IMR-90 (cell line): Measurements from ENCODE around the gene CD5L. TPM values are rescaled to one million over a fixed set of nuclear protein-coding genes. Genes with fewer than 3 reads are reported as not detected.

ENCODE experiments used
- ATAC-seq: fragments of 200-7000 bp; cut with Tn5 transposase; 2 replicates; pipeline ENCODE4 v1.9.1; 2020; ENCODE audit warnings: low read depth, mild to moderate bottlenecking, moderate library complexity
- BruUV-seq: library from RNA; stranded (reverse); fragments of 400-500 nt; replicated peaks from 2 replicates; lab custom pipeline; 2021; lab: Mats Ljungman, UMichigan
- CTCF ChIA-PET: fragments of 300-600 bp; formaldehyde crosslinking; extraction: SDS; loops from one replicate; lab custom pipeline; 2021; ENCODE audit warnings: antibody characterized with exemption; lab: Yijun Ruan, JAX
- POLR2A ChIA-PET: fragments of 300-600 bp; sonication (Branson Sonifier 250); formaldehyde crosslinking; loops from one replicate; lab custom pipeline; 2022; ENCODE audit warnings: antibody characterized with exemption; ENCODE audit not compliant: unreplicated experiment; lab: Charles Lee
- DNase-seq: peaks from one replicate; pipeline ENCODE4 v3.0.0; 2013
- H2AFZ ChIP-seq: replicated peaks from 2 replicates; pipeline ENCODE3; 2013; ENCODE audit warnings: low read length, mild to moderate bottlenecking; ENCODE audit not compliant: poor library complexity
- H2AK5ac ChIP-seq: 2 replicates; pipeline ENCODE4 v1.6.1; 2013; ENCODE audit warnings: low read depth, low read length, inconsistent platforms
- H2AK9ac ChIP-seq: replicated peaks from 2 replicates; pipeline ENCODE3; 2013; ENCODE audit warnings: mild to moderate bottlenecking, low read depth, low read length, moderate library complexity; ENCODE audit not compliant: poor library complexity
- H2BK120ac ChIP-seq: 2 replicates; pipeline ENCODE4 v1.6.1; 2013; ENCODE audit warnings: low read depth, low read length, inconsistent platforms
- H2BK15ac ChIP-seq: 3 replicates; pipeline ENCODE4 v1.6.1; 2013; ENCODE audit warnings: low read depth, low read length, inconsistent platforms
- H2BK20ac ChIP-seq: 2 replicates; pipeline ENCODE4 v1.6.1; 2013; ENCODE audit warnings: low read depth, mild to moderate bottlenecking, inconsistent platforms, low read length, moderate library complexity
- H2BK5ac ChIP-seq: 2 replicates; pipeline ENCODE4 v1.6.1; 2013; ENCODE audit warnings: mild to moderate bottlenecking, low read depth, low read length, inconsistent platforms; ENCODE audit not compliant: poor library complexity, severe bottlenecking
- H3K14ac ChIP-seq: replicated peaks from 2 replicates; pipeline ENCODE4 v1.6.1; 2013; ENCODE audit warnings: low read depth, low read length, inconsistent platforms
- H3K18ac ChIP-seq: 2 replicates; pipeline ENCODE4 v1.6.1; 2013; ENCODE audit warnings: low read depth, low read length, control low read depth
- H3K23ac ChIP-seq: 2 replicates; pipeline ENCODE4 v1.6.1; 2013; ENCODE audit warnings: low read depth, low read length, inconsistent platforms
- H3K27ac ChIP-seq: 2 replicates; pipeline ENCODE4 v1.5.1; 2013; ENCODE audit warnings: mild to moderate bottlenecking, control low read depth, low read length; ENCODE audit not compliant: insufficient read depth
- H3K27me3 ChIP-seq: 2 replicates; pipeline ENCODE4 v1.6.1; 2013; ENCODE audit warnings: low read length; ENCODE audit not compliant: control insufficient read depth, insufficient read depth
- H3K36me3 ChIP-seq: 2 replicates; pipeline ENCODE4 v1.6.1; 2013; ENCODE audit warnings: low read length, mixed read lengths; ENCODE audit not compliant: control insufficient read depth, insufficient read depth
- H3K4ac ChIP-seq: 2 replicates; pipeline ENCODE4 v1.6.1; 2013; ENCODE audit warnings: low read depth, low read length, inconsistent platforms
- H3K4me1 ChIP-seq: 2 replicates; pipeline ENCODE4 v1.6.1; 2013; ENCODE audit warnings: low read length, mixed read lengths; ENCODE audit not compliant: control insufficient read depth, insufficient read depth
- H3K4me2 ChIP-seq: 2 replicates; pipeline ENCODE4 v1.6.1; 2013; ENCODE audit warnings: low read depth, mild to moderate bottlenecking, control low read depth, low read length, moderate library complexity
- H3K4me3 ChIP-seq: 2 replicates; pipeline ENCODE4 v1.5.1; 2013; ENCODE audit warnings: low read depth, mild to moderate bottlenecking, control low read depth, low read length, moderate library complexity; ENCODE audit not compliant: insufficient read depth
- H3K56ac ChIP-seq: 2 replicates; pipeline ENCODE4 v1.6.1; 2013; ENCODE audit warnings: low read length, inconsistent platforms; ENCODE audit not compliant: insufficient read depth; ENCODE audit errors: extremely low read depth
- H3K79me1 ChIP-seq, 2 experiments: 2 replicates each; pipeline ENCODE4 v1.6.1; 2013; ENCODE audit warnings: low read length in 2 of 2, inconsistent platforms in 1 of 2, low read depth in 1 of 2
- H3K9ac ChIP-seq: 2 replicates; pipeline ENCODE4 v1.6.1; 2013; ENCODE audit warnings: low read depth, low read length, control low read depth
- H3K9me1 ChIP-seq: 2 replicates; pipeline ENCODE4 v1.6.1; 2013; ENCODE audit warnings: low read length, inconsistent platforms; ENCODE audit not compliant: insufficient read depth
- H3K9me3 ChIP-seq: 2 replicates; pipeline ENCODE4 v1.6.1; 2013; ENCODE audit warnings: low read length; ENCODE audit not compliant: control insufficient read depth, insufficient read depth
- H4K20me1 ChIP-seq: 2 replicates; pipeline ENCODE4 v1.6.1; 2013; ENCODE audit warnings: low read length, inconsistent platforms; ENCODE audit not compliant: insufficient read depth
- H4K5ac ChIP-seq: 2 replicates; pipeline ENCODE4 v1.6.1; 2013; ENCODE audit warnings: mild to moderate bottlenecking, low read depth, low read length, control low read depth
- H4K8ac ChIP-seq, 2 experiments: 2 replicates each; pipeline ENCODE4 v1.6.1; 2013; ENCODE audit warnings: low read depth in 2 of 2, low read length in 2 of 2, control low read depth in 1 of 2, inconsistent platforms in 1 of 2
- H4K91ac ChIP-seq: 2 replicates; pipeline ENCODE4 v1.6.1; 2013; ENCODE audit warnings: low read depth, low read length, inconsistent platforms; ENCODE audit not compliant: insufficient read depth
- BHLHE40 ChIP-seq: fragments of 150-350 bp; IDR thresholded peaks from 2 replicates; pipeline ENCODE4 v1.6.1; 2016; ENCODE audit warnings: mild to moderate bottlenecking, low read depth, low read length
- MAFK ChIP-seq: IDR thresholded peaks from 2 replicates; pipeline ENCODE4 v1.6.1; 2012; ENCODE audit warnings: low read depth, low read length, improper control_type of control experiment
- MXI1 ChIP-seq: IDR thresholded peaks from 2 replicates; pipeline ENCODE4 v1.6.1; 2012; ENCODE audit warnings: low read depth, mild to moderate bottlenecking, low read length, moderate library complexity, borderline replicate concordance
- RCOR1 ChIP-seq: IDR thresholded peaks from 2 replicates; pipeline ENCODE4 v1.6.1; 2012; ENCODE audit warnings: mild to moderate bottlenecking, low read length, improper control_type of control experiment; ENCODE audit not compliant: insufficient replicate concordance
- SMC3 ChIP-seq: fragments of 150-350 bp; IDR thresholded peaks from 2 replicates; pipeline ENCODE4 v1.6.1; 2016; ENCODE audit warnings: low read depth, mild to moderate bottlenecking, antibody characterized with exemption, low read length, moderate library complexity
- WGBS, 2 experiments: methylation state at CpG; one replicate each; pipeline versions ENCODE4 v1.1.5 to v1.1.7; 2013; ENCODE audit warnings: missing lambda C conversion rate in 2 of 2; ENCODE audit not compliant: insufficient read length in 1 of 2; ENCODE audit errors: extremely low coverage in 2 of 2; 5-methylcytosine and 5-hydroxymethylcytosine counted together
- dilution Hi-C: fragments of 300-500 bp; cut with HindIII; formaldehyde crosslinking; loops from one replicate; pipeline ENCODE4 v1.14.3; 2018; ENCODE audit warnings: low sequenced_read_pairs; ENCODE audit not compliant: unreplicated experiment
- in situ Hi-C: fragments of 300-500 bp; cut with MboI; formaldehyde crosslinking; loops from 3 replicates; pipeline ENCODE4 v1.14.3; 2019; ENCODE audit warnings: low sequenced_read_pairs, inconsistent platforms, mixed read lengths
- intact Hi-C: fragments of 100-400 bp; cut with micrococcal nuclease; formaldehyde crosslinking; loops from 2 replicates; pipeline ENCODE4 v1.10.0; 2022
- polyA plus RNA-seq, 3 experiments: library from polyadenylated mRNA; depleted of rRNA; stranded (reverse); fragments of >200 nt; gene quantifications; 2 replicates each; pipeline ENCODE4 v1.2.3, GENCODE V29; 2012; ENCODE audit warnings: low replicate concordance in 1 of 3
- total RNA-seq: library from RNA; depleted of rRNA; stranded (reverse); fragments of >200 nt; gene quantifications from 2 replicates; pipeline ENCODE4 v1.2.3, GENCODE V29; 2012

CD5L gene
- total and polyA plus RNA-seq, 2 of the 4 experiments (the other 2 are of a cell fraction) = not detected

DNA sequence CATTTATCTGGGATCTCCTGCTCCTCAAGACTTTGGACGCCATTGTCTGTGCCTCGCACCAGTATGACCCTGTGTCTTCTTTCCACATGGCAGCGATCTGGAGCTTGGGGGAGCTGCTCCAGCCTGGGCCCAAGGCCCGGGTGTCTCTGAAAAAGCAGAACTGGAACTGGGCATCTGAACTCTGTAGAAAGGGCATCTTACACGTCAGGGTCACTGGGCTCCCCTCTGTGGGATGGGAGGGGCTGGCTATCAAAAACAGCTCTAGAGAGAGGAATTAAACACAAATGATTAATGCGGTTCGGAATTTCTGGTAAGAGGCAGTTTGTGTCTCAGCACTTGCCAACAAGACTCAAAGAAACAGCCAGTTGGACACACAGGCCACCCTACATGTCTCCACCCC is 37.8 kb downstream of the CD5L start:
- H3K4me3 ChIP-seq = no peak overlapping the region
- no TSS peak for BruUV-seq
- ChIA-PET POLR2A (no interaction called here), CTCF (no interaction called here)
- no peak overlapping the region for H3K18ac ChIP-seq
- no peak for ATAC-seq
- intact Hi-C loops (no loop called here), dilution Hi-C loops (no loop called here), in situ Hi-C loops (no loop called here)
- H2BK5ac ChIP-seq = no peak overlapping the region
- H3K27me3 ChIP-seq = no peaks in the 10 kb centered on the region
- H4K8ac ChIP-seq = no peak overlapping the region
- DNase-seq = no peak
- no peak overlapping the region for H3K27ac ChIP-seq
- no peak overlapping the region for H2BK15ac ChIP-seq
- no peak overlapping the region for H2BK20ac ChIP-seq
- no peak overlapping the region for H3K4me2 ChIP-seq
- no peaks in the 10 kb centered on the region for H3K9me3 ChIP-seq
- no peaks in the 10 kb centered on the region for H3K9me1 ChIP-seq
- H3K79me1 ChIP-seq = no peaks in the 10 kb centered on the region
- H2AK9ac ChIP-seq = no peak overlapping the region
- no peaks in the 10 kb centered on the region for H3K36me3 ChIP-seq
- H3K9ac ChIP-seq = no peak overlapping the region
- H3K56ac ChIP-seq = no peak overlapping the region
- H2AK5ac ChIP-seq = no peak overlapping the region
- 51% methylated on average over 3 of the region's 7 CpGs; no CpG with 5 or more reads in 1 of the 2 experiments for WGBS, 2 experiments
- H2AFZ ChIP-seq = no peak overlapping the region
- no peak overlapping the region for H3K14ac ChIP-seq
- no peak overlapping the region for H4K5ac ChIP-seq
- TF ChIP-seq RCOR1 (no peak), MXI1 (no peak), BHLHE40 (no peak), SMC3 (no peak), MAFK (no peak)
- no peak overlapping the region for H4K91ac ChIP-seq
- no peak overlapping the region for H2BK120ac ChIP-seq
- H3K4me1 ChIP-seq = no peaks in the 10 kb centered on the region
- H3K4ac ChIP-seq = no peak overlapping the region
- H4K20me1 ChIP-seq = no peaks in the 10 kb centered on the region
- no peak overlapping the region for H3K23ac ChIP-seq
